HG03432 (cell line): Measurements from ENCODE around the gene NAA20.

Experiments
- ATAC-seq: cut with Tn5 transposase; IDR thresholded peaks from one replicate; pipeline ENCODE4 v1.9.1; 2021; ENCODE audit warnings: mild to moderate bottlenecking, moderate library complexity; ENCODE audit not compliant: unreplicated experiment

Gene NAA20, protein sequence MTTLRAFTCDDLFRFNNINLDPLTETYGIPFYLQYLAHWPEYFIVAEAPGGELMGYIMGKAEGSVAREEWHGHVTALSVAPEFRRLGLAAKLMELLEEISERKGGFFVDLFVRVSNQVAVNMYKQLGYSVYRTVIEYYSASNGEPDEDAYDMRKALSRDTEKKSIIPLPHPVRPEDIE

GRCh38 chr20:20017001-20017843 is at the start of gene NAA20:
Gene NAA20, plus strand, starts transcription at chr20:20017362. Its CDS starts 35 bp downstream, at chr20:20017397.
- ATAC-seq: peak; percentile 99

- ATAC-seq: no peak
Measured at GRCh38 chr20:19967445-19967844, 49.7 kb upstream of the NAA20 start.

GRCh38 chr20:19968028-19968427 is 49.1 kb upstream of the NAA20 start:
- no peak for ATAC-seq

- no peak for ATAC-seq
Measured at GRCh38 chr20:19968466-19969073, 48.6 kb upstream of the NAA20 start.

DNA sequence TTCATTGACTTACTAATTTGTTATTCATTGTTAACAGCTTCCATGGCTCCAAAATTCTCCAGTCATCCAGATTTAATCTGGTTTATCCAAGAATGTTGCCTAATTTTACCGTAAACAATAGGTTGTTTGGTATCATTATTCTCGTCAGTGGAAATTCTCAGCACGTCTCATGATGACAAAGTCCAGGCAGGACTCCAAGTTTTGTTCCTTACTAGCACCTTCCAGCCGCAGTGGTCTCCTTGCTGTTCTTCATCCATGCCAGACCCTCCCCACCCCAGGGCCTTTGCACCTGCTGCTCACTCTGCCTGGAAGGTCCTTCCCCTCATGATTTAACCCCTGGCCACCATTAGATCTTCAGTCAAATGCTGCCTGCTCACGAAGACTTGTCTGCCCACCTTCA is 48.1 kb upstream of the NAA20 start:
- no peak for ATAC-seq

- no peak for ATAC-seq
Measured at GRCh38 chr20:19969507-19970255, 47.5 kb upstream of the NAA20 start.

- no peak for ATAC-seq
Measured at GRCh38 chr20:19970256-19970765, 46.9 kb upstream of the NAA20 start.

- ATAC-seq: no peak
Measured at GRCh38 chr20:19971116-19971515, 46.0 kb upstream of the NAA20 start.

DNA sequence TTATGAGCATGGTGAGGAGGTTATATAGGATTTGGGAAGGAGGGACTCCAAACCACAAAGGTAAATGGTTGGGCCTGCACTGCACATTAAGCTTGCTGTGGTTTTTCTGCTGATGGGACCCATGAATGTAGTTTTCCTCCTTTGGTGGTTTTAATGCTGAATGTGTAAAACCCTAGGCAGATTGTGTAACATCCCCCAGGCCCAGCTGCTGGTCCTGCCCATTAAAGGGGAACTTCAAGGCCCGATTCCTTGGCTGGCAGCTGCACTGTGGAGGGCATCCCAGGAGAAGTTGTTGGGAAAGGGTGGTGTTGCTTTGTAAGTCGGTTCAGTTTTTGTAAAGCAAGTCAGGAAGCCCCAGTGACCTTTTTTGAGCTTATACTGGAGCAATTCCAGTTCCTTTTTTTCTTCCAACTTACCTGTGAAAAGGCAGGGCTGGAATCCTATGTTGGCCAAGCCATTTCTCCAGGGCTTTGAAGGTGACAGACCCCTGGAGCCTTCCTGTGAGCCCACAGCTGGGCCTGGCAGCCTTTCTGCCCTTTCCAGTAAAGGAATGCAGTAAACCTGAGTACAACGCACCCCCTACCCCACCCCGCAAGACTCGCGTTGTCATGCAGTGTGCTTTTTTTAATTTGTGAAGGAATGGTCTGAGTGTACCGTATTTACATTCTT is 43.1 kb upstream of the NAA20 start:
- no peak for ATAC-seq

DNA sequence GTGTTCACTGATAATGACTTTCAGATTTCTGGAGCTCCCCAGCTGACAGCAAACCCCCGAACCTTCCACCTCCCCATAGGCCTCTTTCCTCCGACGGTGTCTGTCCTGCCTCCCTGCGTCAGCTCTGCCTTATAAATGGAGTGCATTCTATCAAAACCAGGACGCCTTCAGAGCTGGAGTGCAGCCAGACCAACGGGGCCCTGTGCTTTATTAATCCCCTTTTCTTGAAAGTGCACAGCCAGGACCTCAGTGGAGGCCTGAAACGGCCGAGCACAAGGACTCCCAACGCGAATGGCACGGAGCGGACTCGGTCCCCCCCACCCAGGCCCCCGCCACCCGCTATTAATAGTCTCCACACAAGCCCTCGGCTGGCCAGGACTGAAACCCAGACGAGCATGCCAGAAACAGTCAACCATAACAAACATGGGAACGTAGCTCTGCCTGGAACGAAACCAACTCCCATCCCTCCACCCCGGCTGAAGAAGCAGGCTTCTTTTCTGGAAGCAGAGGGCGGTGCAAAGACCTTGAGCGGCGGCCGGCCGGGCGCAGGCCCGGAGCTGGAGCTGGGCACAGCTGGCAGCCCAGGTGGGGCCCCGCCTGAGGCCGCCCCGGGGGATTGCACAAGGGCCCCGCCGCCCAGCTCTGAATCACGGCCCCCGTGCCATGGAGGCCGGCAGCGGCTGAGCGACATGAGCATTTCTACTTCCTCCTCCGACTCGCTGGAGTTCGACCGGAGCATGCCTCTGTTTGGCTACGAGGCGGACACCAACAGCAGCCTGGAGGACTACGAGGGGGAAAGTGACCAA is 42.3 kb upstream of the NAA20 start:
- ATAC-seq: no peak

GRCh38 chr20:19975436-19975799 is 41.7 kb upstream of the NAA20 start:
- no peak for ATAC-seq

DNA sequence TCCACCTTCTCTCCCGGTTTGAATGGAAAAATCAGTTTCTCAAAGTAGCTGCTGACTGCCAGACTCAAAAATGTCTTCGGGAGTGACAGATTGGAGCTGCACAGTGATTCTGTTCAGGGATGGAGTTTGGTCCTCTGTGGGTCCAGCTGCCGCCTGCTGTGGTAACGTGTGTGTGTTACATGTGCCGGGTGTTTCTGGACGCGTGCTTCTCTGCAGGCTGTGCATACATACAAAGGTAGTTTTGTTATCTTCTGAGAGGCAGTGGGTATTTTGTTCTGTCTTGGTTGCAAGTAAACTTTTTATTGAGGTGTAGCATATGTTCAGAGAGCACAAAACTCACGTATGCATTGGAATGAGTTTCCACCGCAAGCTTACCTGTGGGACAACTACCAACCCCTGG is 41.3 kb upstream of the NAA20 start:
- ATAC-seq: no peak

DNA sequence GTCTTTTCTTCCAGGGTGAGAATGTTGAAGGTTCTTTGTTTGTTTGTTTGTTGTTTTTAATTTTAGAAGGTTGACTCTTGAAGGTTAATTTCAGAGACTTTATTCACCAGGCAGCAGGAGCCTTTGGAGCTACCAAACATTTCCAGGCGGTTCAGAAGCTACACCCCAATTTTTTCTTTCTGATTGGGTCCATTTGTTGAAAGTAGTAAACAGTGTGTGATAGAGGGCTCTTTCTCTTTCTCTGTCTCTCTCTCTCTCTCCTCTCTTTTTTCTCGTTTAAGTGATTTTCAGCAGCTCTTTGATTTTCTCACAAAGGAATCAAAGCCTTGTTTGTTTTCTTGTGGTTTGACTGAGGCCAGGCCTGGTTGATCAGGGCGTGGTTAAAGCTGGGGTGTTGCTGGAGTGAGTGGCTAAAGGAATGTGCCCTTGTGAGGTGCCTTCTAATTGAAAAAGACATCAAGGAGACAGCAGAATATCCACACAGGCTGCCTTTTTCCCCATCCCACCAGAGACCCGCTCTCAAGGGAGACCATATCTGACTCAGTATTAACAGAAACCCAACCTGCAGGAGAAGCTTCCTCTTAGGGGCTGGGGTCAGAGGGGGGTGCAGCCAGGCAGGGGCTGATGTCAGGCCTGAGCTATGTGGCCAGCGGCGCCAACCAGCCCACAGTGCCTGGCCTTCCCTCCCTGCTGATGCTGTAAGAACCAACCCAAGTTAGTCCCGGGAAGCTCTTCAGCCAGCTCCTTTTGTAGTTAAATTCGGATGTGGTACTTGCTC is 40.4 kb upstream of the NAA20 start:
- ATAC-seq: no peak

DNA sequence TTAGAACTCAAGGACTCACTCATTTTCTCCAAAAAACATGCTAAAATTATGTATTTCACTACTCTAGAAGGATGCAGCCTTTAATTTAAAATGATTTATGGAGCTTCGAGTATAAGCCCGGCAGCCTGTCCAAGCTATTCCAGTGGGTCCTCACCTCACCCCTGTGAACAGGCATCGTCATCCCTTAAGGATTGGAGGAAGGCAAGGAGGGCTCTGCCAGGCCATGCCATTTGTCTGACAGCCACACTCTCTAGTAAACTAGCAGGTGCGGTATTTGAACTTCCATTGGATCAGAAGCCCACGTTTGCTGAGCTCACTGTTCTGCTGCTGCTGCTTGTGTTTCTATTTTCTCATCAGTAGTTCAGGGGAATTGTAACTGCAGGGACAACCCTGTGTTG is 39.8 kb upstream of the NAA20 start:
- no peak for ATAC-seq

DNA sequence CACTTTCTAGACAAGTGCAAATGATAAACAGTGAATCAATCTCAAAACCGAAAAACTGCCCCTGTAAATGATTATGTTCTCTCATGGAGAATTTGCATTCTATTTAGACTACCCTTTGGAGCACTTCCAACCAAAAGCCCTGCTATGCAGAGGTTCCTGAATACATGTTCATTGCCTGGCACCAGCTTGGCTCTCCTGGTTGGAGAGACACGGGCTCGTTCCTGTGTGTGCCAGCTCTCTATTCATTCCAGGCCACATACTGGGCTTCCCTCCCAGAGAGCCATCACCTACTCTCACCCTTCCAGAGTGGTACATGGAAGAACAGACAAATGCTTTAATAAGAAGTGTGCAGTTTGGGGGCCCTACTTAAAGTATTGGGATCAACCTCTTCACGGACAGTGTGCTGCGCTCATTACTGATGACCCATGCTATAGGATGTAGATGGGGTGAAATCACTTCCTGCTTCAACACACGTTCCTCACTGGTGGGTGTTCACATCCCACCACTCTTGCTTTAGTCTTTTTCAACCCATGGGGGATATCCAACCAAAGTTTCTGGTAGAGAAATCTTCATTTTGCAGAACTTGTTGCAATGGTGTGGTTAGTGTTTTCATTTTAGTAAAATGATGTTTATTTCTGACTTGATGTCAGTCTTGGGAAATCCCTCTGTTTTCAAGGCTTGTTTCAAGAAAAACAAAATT is 38.5 kb upstream of the NAA20 start:
- no peak for ATAC-seq

DNA sequence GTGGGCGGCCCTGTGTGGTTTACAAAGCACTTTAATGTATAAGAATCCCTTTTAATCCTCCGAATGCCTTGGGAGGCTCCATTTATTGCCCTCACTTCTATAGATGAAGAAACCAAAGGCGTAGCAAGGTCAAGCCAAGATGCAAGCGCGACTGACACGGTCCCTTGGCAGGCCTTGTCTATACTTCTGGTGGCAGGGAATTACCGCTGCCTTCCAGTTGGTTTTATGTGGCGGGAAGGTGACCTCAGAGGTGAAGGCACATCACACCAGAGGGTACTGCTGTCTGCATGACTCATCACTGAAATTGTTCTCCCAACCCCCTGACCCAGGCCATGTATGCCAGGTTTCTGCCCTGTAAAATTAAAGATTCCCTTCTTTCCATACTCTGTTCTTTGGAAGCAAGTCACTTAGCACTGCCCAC is 36.1 kb upstream of the NAA20 start:
- ATAC-seq: no peak

- ATAC-seq: no peak
Measured at GRCh38 chr20:19986419-19986818, 30.7 kb upstream of the NAA20 start.

GRCh38 chr20:19987046-19987445 is 30.1 kb upstream of the NAA20 start:
- ATAC-seq: no peak
